Astrocyte (in vitro differentiated cells and primary cell): ENCODE measurements around the gene SLC29A1. TPM values are rescaled to one million over a fixed set of nuclear protein-coding genes. Genes with fewer than 3 reads are reported as not detected.

Experiments used
- DNase-seq: peaks from one replicate; pipeline ENCODE4 v3.0.0-alpha.2; 2010; ENCODE audit warnings: low read depth
- FAIRE-seq: peaks from 2 replicates; lab custom pipeline; 2011; peaks lifted over from hg19 to GRCh38; lab: Jason Lieb, UNC
- H2AFZ ChIP-seq: 2 replicates; pipeline ENCODE4 v1.6.0; 2012; ENCODE audit warnings: low read depth, low read length, inconsistent platforms
- H3K27ac ChIP-seq: 2 replicates; pipeline ENCODE4 v1.5.1; 2011; ENCODE audit warnings: low read depth, low read length, inconsistent platforms
- H3K27me3 ChIP-seq: 2 replicates; pipeline ENCODE4 v1.6.0; 2011; ENCODE audit warnings: low read length, inconsistent platforms; ENCODE audit not compliant: insufficient read depth
- H3K36me3 ChIP-seq: 2 replicates; pipeline ENCODE4 v1.5.1; 2011; ENCODE audit warnings: low read length, inconsistent platforms; ENCODE audit not compliant: insufficient read depth
- H3K4me1 ChIP-seq: 2 replicates; pipeline ENCODE4 v1.5.1; 2011; ENCODE audit warnings: low read length, inconsistent platforms; ENCODE audit not compliant: insufficient read depth
- H3K4me2 ChIP-seq: 2 replicates; pipeline ENCODE4 v1.6.0; 2012; ENCODE audit warnings: low read length, inconsistent platforms
- H3K4me3 ChIP-seq: 2 replicates; pipeline ENCODE4 v1.5.1; 2011; ENCODE audit warnings: low read depth, mild to moderate bottlenecking, low read length, inconsistent platforms; ENCODE audit not compliant: insufficient read depth
- H3K79me2 ChIP-seq: 2 replicates; pipeline ENCODE4 v1.6.0; 2012; ENCODE audit warnings: mild to moderate bottlenecking, low read length, inconsistent platforms; ENCODE audit not compliant: insufficient read depth
- H3K9ac ChIP-seq: 2 replicates; pipeline ENCODE4 v1.6.0; 2012; ENCODE audit warnings: mild to moderate bottlenecking, low read length, inconsistent platforms
- H3K9me3 ChIP-seq: 2 replicates; pipeline ENCODE4 v1.5.1; 2012; ENCODE audit warnings: low read depth, mild to moderate bottlenecking, low read length, inconsistent platforms; ENCODE audit not compliant: insufficient read depth
- H4K20me1 ChIP-seq: 2 replicates; pipeline ENCODE4 v1.6.0; 2012; ENCODE audit warnings: low read length, inconsistent platforms; ENCODE audit not compliant: insufficient read depth
- H3K27ac Mint-ChIP-seq: one replicate; pipeline ENCODE4 v1.8.0; 2021; ENCODE audit warnings: mild to moderate bottlenecking, mixed read lengths; ENCODE audit not compliant: unreplicated experiment
- H3K27me3 Mint-ChIP-seq: one replicate; pipeline ENCODE4 v1.8.0; 2021; ENCODE audit warnings: low read depth, mixed read lengths; ENCODE audit not compliant: unreplicated experiment
- H3K36me3 Mint-ChIP-seq: one replicate; pipeline ENCODE4 v1.8.0; 2021; ENCODE audit warnings: low read depth, mixed read lengths; ENCODE audit not compliant: unreplicated experiment
- H3K4me1 Mint-ChIP-seq: one replicate; pipeline ENCODE4 v1.8.0; 2021; ENCODE audit warnings: low read depth, mixed read lengths; ENCODE audit not compliant: unreplicated experiment
- H3K4me3 Mint-ChIP-seq: one replicate; pipeline ENCODE4 v1.8.0; 2021; ENCODE audit warnings: mild to moderate bottlenecking, moderate library complexity, mixed read lengths; ENCODE audit not compliant: unreplicated experiment
- H3K9me3 Mint-ChIP-seq: one replicate; pipeline ENCODE4 v1.8.0; 2021; ENCODE audit warnings: mild to moderate bottlenecking, mixed read lengths; ENCODE audit not compliant: unreplicated experiment
- EZH2 ChIP-seq: IDR thresholded peaks from 2 replicates; pipeline ENCODE4 v1.6.1; 2012; ENCODE audit warnings: mild to moderate bottlenecking, low read length, inconsistent platforms; ENCODE audit not compliant: insufficient read depth
- total RNA-seq: library from RNA; stranded (reverse); gene quantifications from 2 replicates; pipeline ENCODE4 v1.2.1, GENCODE V29; 2021
- TF ChIP-seq, protein P1 (sequence below): IDR thresholded peaks from 2 replicates; pipeline ENCODE4 v1.5.1; 2011; ENCODE audit warnings: low read depth, mild to moderate bottlenecking, inconsistent platforms, low read length, moderate library complexity; ENCODE audit not compliant: insufficient read depth

The SLC29A1 gene
- total RNA-seq, 1 donor from 2014 or later: 15.3 TPM

DNA sequence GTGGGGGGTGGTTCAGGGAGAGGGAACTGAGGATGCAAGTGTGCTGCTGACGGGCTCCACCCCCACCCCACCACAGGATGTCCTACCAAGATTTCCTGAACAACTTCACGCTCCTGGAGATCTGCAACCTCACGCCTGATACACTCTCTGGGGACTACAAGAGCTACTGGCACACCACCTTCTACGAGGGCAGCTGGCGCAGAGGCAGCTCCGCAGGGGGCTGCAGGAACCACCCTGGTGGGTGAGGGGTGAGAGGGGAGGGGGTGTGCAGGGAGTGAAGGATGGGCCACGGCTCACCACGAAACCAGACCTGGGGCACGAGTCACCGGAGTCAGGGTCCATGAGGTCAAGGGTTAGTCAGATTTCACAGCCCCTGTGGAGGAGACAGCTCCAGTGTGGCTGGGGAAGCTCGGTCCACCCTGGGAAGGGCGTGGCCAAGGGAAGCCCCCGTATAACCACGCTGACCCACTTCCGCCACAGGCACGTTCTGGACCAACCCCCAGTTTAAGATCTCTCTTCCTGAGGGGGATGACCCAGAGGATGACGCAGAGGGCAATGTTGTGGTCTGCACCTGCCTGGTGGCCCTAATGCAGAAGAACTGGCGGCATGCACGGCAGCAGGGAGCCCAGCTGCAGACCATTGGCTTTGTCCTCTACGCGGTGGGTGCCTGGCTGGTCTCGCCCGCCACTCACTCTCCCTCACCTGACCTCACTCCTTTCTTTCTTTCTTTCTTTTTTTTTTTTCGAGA is 46.5 kb upstream of the SLC29A1 start:
- Mint-ChIP-seq H3K27me3 (peaks cover 10% of the 10 kb centered on the region), H3K4me3 (no peak overlapping the region), H3K27ac (no peak overlapping the region), H3K4me1 (peaks cover 8% of the 10 kb centered on the region), H3K9me3 (peaks cover 3% of the 10 kb centered on the region), H3K36me3 (no peaks in the 10 kb centered on the region)
- Histone ChIP-seq H3K27ac (no peak overlapping the region), H3K9ac (no peak overlapping the region), H3K79me2 (no peaks in the 10 kb centered on the region), H3K27me3 (no peaks in the 10 kb centered on the region), H3K4me3 (no peak overlapping the region), H3K4me1 (peaks cover 20% of the 10 kb centered on the region), H3K9me3 (no peaks in the 10 kb centered on the region), H4K20me1 (no peaks in the 10 kb centered on the region), H2AFZ (no peak overlapping the region), H3K4me2 (no peak overlapping the region), H3K36me3 (no peaks in the 10 kb centered on the region)
- FAIRE-seq: no peak
- no peak for TF ChIP-seq EZH2
- TF ChIP-seq, protein P1, sequence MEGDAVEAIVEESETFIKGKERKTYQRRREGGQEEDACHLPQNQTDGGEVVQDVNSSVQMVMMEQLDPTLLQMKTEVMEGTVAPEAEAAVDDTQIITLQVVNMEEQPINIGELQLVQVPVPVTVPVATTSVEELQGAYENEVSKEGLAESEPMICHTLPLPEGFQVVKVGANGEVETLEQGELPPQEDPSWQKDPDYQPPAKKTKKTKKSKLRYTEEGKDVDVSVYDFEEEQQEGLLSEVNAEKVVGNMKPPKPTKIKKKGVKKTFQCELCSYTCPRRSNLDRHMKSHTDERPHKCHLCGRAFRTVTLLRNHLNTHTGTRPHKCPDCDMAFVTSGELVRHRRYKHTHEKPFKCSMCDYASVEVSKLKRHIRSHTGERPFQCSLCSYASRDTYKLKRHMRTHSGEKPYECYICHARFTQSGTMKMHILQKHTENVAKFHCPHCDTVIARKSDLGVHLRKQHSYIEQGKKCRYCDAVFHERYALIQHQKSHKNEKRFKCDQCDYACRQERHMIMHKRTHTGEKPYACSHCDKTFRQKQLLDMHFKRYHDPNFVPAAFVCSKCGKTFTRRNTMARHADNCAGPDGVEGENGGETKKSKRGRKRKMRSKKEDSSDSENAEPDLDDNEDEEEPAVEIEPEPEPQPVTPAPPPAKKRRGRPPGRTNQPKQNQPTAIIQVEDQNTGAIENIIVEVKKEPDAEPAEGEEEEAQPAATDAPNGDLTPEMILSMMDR: no peak
- no peak for DNase-seq

DNA sequence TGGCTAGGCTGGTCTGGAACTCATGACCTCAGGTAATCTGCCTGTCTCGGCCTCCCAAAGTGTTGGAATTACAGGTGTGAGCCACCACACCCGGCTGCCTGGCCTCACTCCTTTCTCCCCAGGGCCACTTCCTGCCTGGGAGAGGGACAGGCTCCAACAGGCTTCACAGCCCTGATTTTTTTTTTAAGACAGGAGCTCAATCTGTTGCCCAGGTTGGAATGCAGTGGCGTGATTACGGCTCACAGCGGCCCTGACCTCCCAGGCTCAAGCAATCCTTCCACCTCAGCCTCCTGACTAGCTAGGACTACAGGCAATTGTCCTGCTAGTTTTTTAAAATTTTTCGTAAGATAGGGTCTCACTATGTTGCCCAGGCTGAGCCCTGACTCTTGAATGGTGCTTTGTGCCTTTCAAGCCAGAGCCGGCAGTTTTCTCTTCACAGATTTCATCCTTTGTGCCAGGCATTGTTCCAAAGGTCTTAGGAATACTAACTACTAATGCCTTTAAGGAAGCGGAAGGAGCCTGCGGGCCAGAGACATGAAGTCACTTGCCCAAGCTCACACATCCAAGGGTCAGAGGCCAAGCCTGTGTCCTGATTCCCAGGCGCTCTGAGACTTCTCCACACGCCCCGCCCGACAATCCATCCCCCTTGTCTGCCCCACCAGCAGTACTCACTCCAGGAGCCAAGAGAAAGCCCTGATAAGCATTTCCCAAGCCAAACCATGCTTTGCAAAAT is 45.5 kb upstream of the SLC29A1 start:
- Histone ChIP-seq H3K79me2 (no peaks in the 10 kb centered on the region), H3K36me3 (no peaks in the 10 kb centered on the region), H3K4me2 (peak overlapping the region; percentile 2), H3K4me1 (peaks cover 20% of the 10 kb centered on the region), H3K4me3 (no peak overlapping the region), H3K9ac (no peak overlapping the region), H4K20me1 (no peaks in the 10 kb centered on the region), H3K27me3 (no peaks in the 10 kb centered on the region), H2AFZ (no peak overlapping the region), H3K27ac (no peak overlapping the region), H3K9me3 (no peaks in the 10 kb centered on the region)
- H3K27me3 Mint-ChIP-seq: peaks cover 7% of the 10 kb centered on the region
- H3K4me1 Mint-ChIP-seq: peaks cover 8% of the 10 kb centered on the region
- H3K4me3 Mint-ChIP-seq: no peak overlapping the region
- H3K27ac Mint-ChIP-seq: no peak overlapping the region
- peak; percentile 70 for DNase-seq
- H3K36me3 Mint-ChIP-seq: no peaks in the 10 kb centered on the region
- H3K9me3 Mint-ChIP-seq: peaks cover 3% of the 10 kb centered on the region
- no peak for TF ChIP-seq EZH2
- no peak for FAIRE-seq

DNA sequence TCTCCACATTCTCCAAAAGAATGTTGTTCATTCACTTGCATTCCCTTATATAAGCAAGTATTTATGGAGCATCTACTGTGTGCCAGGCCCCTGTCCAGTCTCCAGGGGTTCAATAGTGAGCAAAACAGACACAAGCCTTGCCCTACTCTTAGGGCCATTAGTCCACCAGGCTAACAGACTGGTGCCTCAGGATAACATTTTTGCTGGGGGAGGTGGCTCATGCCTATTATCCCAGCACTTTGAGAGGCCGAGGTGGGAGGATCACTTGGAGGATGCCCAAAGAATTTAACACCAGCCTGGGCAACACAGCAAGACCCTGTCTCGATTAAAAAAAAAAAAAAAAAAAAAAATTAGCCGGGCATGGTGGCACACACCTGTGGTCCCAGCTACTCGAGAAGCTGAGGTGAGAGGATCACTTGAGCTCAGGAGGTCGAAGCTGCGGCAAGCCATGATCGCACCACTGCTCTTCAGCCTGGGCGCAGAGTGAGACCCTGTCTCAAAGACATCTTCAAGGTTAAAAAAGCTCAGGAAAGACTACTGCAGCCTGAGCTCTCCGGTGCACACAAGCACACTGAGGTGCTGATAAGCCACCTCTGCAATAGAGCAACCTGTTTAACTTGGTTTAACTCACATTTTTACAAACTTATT is 44.8 kb upstream of the SLC29A1 start:
- H3K36me3 Mint-ChIP-seq: no peaks in the 10 kb centered on the region
- no peak overlapping the region for H3K4me3 Mint-ChIP-seq
- peak overlapping the region; percentile 13 for H3K4me2 ChIP-seq
- TF ChIP-seq, protein P1: no peak
- no peak for TF ChIP-seq EZH2
- H3K27me3 Mint-ChIP-seq: peaks cover 14% of the 10 kb centered on the region
- no peak overlapping the region for H3K27ac Mint-ChIP-seq
- FAIRE-seq: no peak
- H3K4me1 Mint-ChIP-seq: peaks cover 8% of the 10 kb centered on the region
- H3K27ac ChIP-seq: no peak overlapping the region
- H4K20me1 ChIP-seq: no peaks in the 10 kb centered on the region
- H3K4me1 ChIP-seq: peaks cover 20% of the 10 kb centered on the region
- no peak for DNase-seq
- H3K79me2 ChIP-seq: no peaks in the 10 kb centered on the region
- no peaks in the 10 kb centered on the region for H3K27me3 ChIP-seq
- no peaks in the 10 kb centered on the region for H3K9me3 ChIP-seq
- H2AFZ ChIP-seq: no peak overlapping the region
- H3K9ac ChIP-seq: no peak overlapping the region
- H3K4me3 ChIP-seq: no peak overlapping the region
- H3K36me3 ChIP-seq: no peaks in the 10 kb centered on the region
- H3K9me3 Mint-ChIP-seq: peaks cover 3% of the 10 kb centered on the region
